ENCODE results near the gene RTN1. TPM values are rescaled to one million over a fixed set of nuclear protein-coding genes. Genes with fewer than 3 reads are reported as not detected.

RTN1 gene
- total and polyA plus RNA-seq, 2 of the 8 experiments (the other 6 are each of a cell fraction or from before 2014, with no cell fraction given): 2.8 to 4.9 TPM

GRCh38 chr14:59844186-59844812 is 26.3 kb downstream of the RTN1 start (continued):
- no peak for TF ChIP-seq ATF2 (IDR thresholded peaks at IDR 0.05; ENCODE audit: low read length)

All from H1 (cell line).